GM23338 (cell line): Measurements from ENCODE around the gene FXR1. TPM values are rescaled to one million over a fixed set of nuclear protein-coding genes. Genes with fewer than 3 reads are reported as not detected.

Source experiments
- ATAC-seq: fragments of 200-7000 bp; cut with Tn5 transposase; 3 replicates; pipeline ENCODE4 v1.9.1; 2020
- DNase-seq: peaks from one replicate; pipeline ENCODE4 v3.0.0-alpha.2; 2015; ENCODE audit warnings: low spot score
- H2AFZ ChIP-seq: fragments of 200-600 bp; sonication (generic); 2 replicates; pipeline ENCODE4 v1.8.0; 2016; ENCODE audit warnings: antibody characterized with exemption, mild to moderate bottlenecking, moderate library complexity
- H3F3A ChIP-seq: fragments of 200-600 bp; sonication (generic); replicated peaks from 2 replicates; pipeline ENCODE4 v1.8.0; 2017; ENCODE audit warnings: antibody characterized with exemption, mixed run types, low read depth
- H3K27ac ChIP-seq: fragments of 200-600 bp; sonication (generic); 2 replicates; pipeline ENCODE4 v1.6.1; 2016; ENCODE audit warnings: low read depth
- H3K27me3 ChIP-seq: fragments of 200-600 bp; sonication (generic); 2 replicates; pipeline ENCODE4 v1.8.0; 2016; ENCODE audit warnings: mild to moderate bottlenecking, mixed run types, moderate library complexity; ENCODE audit not compliant: insufficient read depth
- H3K36me3 ChIP-seq: fragments of 200-600 bp; sonication (generic); 2 replicates; pipeline ENCODE4 v1.8.0; 2016; ENCODE audit warnings: mild to moderate bottlenecking; ENCODE audit not compliant: insufficient read depth
- H3K4me1 ChIP-seq: fragments of 200-600 bp; sonication (generic); 2 replicates; pipeline ENCODE4 v1.8.0; 2016; ENCODE audit warnings: mild to moderate bottlenecking, moderate library complexity; ENCODE audit not compliant: insufficient read depth
- H3K4me2 ChIP-seq: fragments of 200-600 bp; sonication (generic); 2 replicates; pipeline ENCODE4 v1.7.1; 2017; ENCODE audit warnings: mixed run types
- H3K4me3 ChIP-seq: fragments of 200-600 bp; sonication (generic); 2 replicates; pipeline ENCODE4 v1.6.1; 2016; ENCODE audit warnings: mixed run types
- H3K79me2 ChIP-seq: fragments of 200-600 bp; sonication (generic); replicated peaks from 2 replicates; pipeline ENCODE4 v1.8.0; 2017; ENCODE audit warnings: mild to moderate bottlenecking; ENCODE audit not compliant: insufficient read depth
- H3K9me2 ChIP-seq: fragments of 200-600 bp; sonication (generic); 2 replicates; pipeline ENCODE4 v1.8.0; 2017; ENCODE audit not compliant: insufficient read depth
- H4K20me1 ChIP-seq: fragments of 200-600 bp; sonication (generic); replicated peaks from 2 replicates; pipeline ENCODE4 v1.8.0; 2017; ENCODE audit warnings: mild to moderate bottlenecking; ENCODE audit not compliant: insufficient read depth
- H3K27ac Mint-ChIP-seq: 2 replicates; pipeline ENCODE4 v1.8.0; 2020; ENCODE audit warnings: inconsistent platforms, mild to moderate bottlenecking, moderate library complexity, mixed read lengths
- H3K27me3 Mint-ChIP-seq: 3 replicates; pipeline ENCODE4 v1.8.0; 2022; ENCODE audit warnings: low read depth, mild to moderate bottlenecking, moderate library complexity, mixed read lengths, inconsistent platforms; ENCODE audit not compliant: insufficient read depth, poor library complexity
- H3K36me3 Mint-ChIP-seq: 3 replicates; pipeline ENCODE4 v1.8.0; 2021; ENCODE audit warnings: low read depth, mild to moderate bottlenecking, inconsistent platforms, moderate library complexity, mixed read lengths
- H3K4me1 Mint-ChIP-seq: 3 replicates; pipeline ENCODE4 v1.8.0; 2020; ENCODE audit warnings: mild to moderate bottlenecking, inconsistent platforms, mixed read lengths
- H3K4me3 Mint-ChIP-seq: 3 replicates; pipeline ENCODE4 v1.8.0; 2021; ENCODE audit warnings: moderate library complexity, mild to moderate bottlenecking, inconsistent platforms, mixed read lengths
- H3K9me3 Mint-ChIP-seq: 3 replicates; pipeline ENCODE4 v1.8.0; 2020; ENCODE audit warnings: moderate library complexity, mild to moderate bottlenecking, inconsistent platforms, mixed read lengths
- CREB1 ChIP-seq: fragments of 250-450 bp; sonication (Bioruptor Pico); IDR thresholded peaks from 2 replicates; pipeline ENCODE4 v1.5.0; 2020; ENCODE audit warnings: low read depth, mild to moderate bottlenecking, moderate library complexity
- NANOG ChIP-seq: IDR thresholded peaks from 2 replicates; pipeline ENCODE4 v1.6.1; 2016; ENCODE audit warnings: antibody characterized with exemption, borderline replicate concordance
- POLR2AphosphoS5 ChIP-seq: IDR thresholded peaks from 2 replicates; pipeline ENCODE4 v1.6.1; 2016; ENCODE audit warnings: antibody characterized with exemption, low read depth
- polyA plus RNA-seq: library from polyadenylated mRNA; unstranded; fragments of >200 nt; fragmentation: Nextera tagmentation; extraction: Ambion mirVana; gene quantifications from 2 replicates; pipeline ENCODE4 v1.2.1, GENCODE V29; 2016
- total RNA-seq: library from RNA; depleted of rRNA; stranded (reverse); fragments of >200 nt; shearing (Covaris generic); gene quantifications from 2 replicates; pipeline ENCODE4 v1.2.3, GENCODE V29; 2014
- TF ChIP-seq, protein P1 (sequence below): fragments of 250-450 bp; sonication (Bioruptor Pico); IDR thresholded peaks from 2 replicates; pipeline ENCODE4 v1.5.0; 2020; ENCODE audit warnings: mild to moderate bottlenecking, moderate library complexity
- TF ChIP-seq, protein P2 (sequence below): IDR thresholded peaks from 2 replicates; pipeline ENCODE4 v1.6.1; 2016; ENCODE audit warnings: antibody characterized with exemption

FXR1 gene
- total and polyA plus RNA-seq, 2 experiments from 2014 or later, result 136 to 228 TPM

DNA sequence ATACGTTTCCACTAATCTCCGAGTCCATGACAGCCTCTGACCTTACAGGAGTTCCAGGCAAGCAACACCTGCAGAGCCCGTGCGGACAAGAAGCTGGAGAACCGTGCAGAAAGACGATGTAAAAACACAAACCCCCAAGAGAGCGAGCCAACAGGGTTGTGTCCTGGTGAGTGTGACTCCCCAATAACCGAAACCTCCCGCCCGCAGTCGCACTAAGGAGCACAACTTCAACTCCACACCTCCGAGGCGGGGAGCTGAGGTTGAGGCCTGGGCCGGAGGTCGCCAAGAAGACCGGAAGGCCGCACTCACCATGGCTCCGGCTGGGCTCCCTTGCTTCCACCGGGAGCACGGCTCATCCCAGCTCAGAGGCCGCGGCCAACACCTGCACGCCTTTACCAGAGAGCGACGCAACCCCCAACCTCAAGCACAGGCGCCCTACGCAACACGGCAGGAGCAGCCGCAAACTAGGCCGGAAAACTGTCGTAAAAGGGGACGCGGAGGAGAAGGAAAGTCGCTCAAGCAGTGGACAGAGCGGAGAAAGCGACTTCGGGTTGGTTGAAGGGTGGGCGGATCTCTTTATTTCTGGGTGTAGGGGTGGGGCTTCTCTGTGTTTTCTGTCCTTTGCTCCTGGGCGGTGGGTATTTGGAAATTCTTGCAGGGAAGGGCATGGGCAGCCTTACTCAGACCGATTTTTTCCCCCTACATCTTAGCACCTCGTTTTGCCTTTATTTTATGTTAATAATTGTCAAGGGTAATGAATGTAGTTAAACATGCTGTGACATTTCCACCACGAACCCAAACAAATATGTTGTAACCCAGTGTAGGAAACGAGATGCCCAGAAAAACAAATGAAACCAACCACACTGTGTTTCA is 77.1 kb downstream of the FXR1 start, which contains the start of gene DNAJC19:
Gene DNAJC19 (minus strand): TSS at position 446 of the 873 bp plus-strand sequence. CDS start 134 bp downstream, at position 312.
- peak within 1 kb of the TSS; percentile 99 for H3K27ac Mint-ChIP-seq
- Histone ChIP-seq H3K9me2 (no peaks in the 10 kb centered on the region), H3K27me3 (no peaks in the 10 kb centered on the region), H2AFZ (peak within 1 kb of the TSS; percentile 74), H3F3A (no peaks in the 10 kb centered on the region), H3K4me3 (peak within 1 kb of the TSS; percentile 80), H3K79me2 (peaks cover 20% of the 10 kb centered on the region), H3K4me2 (peak within 1 kb of the TSS; percentile 91), H4K20me1 (no peaks in the 10 kb centered on the region), H3K36me3 (no peaks in the 10 kb centered on the region; the same call in 1 of the 2 replicates), H3K27ac (peak within 1 kb of the TSS; percentile 90), H3K4me1 (no peaks in the 10 kb centered on the region)
- peaks cover 2% of the 10 kb centered on the region; the same call in 2 of the 3 replicates for H3K4me1 Mint-ChIP-seq
- H3K27me3 Mint-ChIP-seq, result peaks cover 2% of the 10 kb centered on the region
- ATAC-seq (peak; percentile 98), DNase-seq (peak; percentile 99)
- TF ChIP-seq NANOG (no peak), CREB1 (CRISPR knock-in tag) (peak; percentile 69; the same call in 1 of the 2 replicates), POLR2AphosphoS5 (peak; percentile 99)
- TF ChIP-seq, protein P1, sequence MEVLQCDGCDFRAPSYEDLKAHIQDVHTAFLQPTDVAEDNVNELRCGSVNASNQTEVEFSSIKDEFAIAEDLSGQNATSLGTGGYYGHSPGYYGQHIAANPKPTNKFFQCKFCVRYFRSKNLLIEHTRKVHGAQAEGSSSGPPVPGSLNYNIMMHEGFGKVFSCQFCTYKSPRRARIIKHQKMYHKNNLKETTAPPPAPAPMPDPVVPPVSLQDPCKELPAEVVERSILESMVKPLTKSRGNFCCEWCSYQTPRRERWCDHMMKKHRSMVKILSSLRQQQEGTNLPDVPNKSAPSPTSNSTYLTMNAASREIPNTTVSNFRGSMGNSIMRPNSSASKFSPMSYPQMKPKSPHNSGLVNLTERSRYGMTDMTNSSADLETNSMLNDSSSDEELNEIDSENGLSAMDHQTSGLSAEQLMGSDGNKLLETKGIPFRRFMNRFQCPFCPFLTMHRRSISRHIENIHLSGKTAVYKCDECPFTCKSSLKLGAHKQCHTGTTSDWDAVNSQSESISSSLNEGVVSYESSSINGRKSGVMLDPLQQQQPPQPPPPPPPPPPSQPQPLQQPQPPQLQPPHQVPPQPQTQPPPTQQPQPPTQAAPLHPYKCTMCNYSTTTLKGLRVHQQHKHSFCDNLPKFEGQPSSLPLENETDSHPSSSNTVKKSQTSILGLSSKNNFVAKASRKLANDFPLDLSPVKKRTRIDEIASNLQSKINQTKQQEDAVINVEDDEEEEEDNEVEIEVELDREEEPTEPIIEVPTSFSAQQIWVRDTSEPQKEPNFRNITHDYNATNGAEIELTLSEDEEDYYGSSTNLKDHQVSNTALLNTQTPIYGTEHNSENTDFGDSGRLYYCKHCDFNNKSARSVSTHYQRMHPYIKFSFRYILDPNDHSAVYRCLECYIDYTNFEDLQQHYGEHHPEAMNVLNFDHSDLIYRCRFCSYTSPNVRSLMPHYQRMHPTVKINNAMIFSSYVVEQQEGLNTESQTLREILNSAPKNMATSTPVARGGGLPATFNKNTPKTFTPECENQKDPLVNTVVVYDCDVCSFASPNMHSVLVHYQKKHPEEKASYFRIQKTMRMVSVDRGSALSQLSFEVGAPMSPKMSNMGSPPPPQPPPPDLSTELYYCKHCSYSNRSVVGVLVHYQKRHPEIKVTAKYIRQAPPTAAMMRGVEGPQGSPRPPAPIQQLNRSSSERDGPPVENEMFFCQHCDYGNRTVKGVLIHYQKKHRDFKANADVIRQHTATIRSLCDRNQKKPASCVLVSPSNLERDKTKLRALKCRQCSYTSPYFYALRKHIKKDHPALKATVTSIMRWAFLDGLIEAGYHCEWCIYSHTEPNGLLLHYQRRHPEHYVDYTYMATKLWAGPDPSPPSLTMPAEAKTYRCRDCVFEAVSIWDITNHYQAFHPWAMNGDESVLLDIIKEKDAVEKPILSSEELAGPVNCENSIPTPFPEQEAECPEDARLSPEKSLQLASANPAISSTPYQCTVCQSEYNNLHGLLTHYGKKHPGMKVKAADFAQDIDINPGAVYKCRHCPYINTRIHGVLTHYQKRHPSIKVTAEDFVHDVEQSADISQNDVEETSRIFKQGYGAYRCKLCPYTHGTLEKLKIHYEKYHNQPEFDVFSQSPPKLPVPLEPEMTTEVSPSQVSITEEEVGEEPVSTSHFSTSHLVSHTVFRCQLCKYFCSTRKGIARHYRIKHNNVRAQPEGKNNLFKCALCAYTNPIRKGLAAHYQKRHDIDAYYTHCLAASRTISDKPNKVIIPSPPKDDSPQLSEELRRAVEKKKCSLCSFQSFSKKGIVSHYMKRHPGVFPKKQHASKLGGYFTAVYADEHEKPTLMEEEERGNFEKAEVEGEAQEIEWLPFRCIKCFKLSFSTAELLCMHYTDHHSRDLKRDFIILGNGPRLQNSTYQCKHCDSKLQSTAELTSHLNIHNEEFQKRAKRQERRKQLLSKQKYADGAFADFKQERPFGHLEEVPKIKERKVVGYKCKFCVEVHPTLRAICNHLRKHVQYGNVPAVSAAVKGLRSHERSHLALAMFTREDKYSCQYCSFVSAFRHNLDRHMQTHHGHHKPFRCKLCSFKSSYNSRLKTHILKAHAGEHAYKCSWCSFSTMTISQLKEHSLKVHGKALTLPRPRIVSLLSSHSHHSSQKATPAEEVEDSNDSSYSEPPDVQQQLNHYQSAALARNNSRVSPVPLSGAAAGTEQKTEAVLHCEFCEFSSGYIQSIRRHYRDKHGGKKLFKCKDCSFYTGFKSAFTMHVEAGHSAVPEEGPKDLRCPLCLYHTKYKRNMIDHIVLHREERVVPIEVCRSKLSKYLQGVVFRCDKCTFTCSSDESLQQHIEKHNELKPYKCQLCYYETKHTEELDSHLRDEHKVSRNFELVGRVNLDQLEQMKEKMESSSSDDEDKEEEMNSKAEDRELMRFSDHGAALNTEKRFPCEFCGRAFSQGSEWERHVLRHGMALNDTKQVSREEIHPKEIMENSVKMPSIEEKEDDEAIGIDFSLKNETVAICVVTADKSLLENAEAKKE, result no peak
- TF ChIP-seq, protein P2, sequence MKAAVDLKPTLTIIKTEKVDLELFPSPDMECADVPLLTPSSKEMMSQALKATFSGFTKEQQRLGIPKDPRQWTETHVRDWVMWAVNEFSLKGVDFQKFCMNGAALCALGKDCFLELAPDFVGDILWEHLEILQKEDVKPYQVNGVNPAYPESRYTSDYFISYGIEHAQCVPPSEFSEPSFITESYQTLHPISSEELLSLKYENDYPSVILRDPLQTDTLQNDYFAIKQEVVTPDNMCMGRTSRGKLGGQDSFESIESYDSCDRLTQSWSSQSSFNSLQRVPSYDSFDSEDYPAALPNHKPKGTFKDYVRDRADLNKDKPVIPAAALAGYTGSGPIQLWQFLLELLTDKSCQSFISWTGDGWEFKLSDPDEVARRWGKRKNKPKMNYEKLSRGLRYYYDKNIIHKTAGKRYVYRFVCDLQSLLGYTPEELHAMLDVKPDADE, result peak; percentile 81; the same call in 1 of the 2 replicates
- peaks cover 23% of the 10 kb centered on the region; the same call in 2 of the 3 replicates for H3K36me3 Mint-ChIP-seq
- peak within 1 kb of the TSS; percentile 95 for H3K4me3 Mint-ChIP-seq
- H3K9me3 Mint-ChIP-seq, result no peaks in the 10 kb centered on the region
